ENCODE data around the gene RAB9B.

- no peak for TF ChIP-seq CTCF (conservative IDR thresholded peaks at IDR 0.05 in 1 of 2, IDR thresholded peaks at IDR 0.05 in 1 of 2; ENCODE audit: extremely low read depth in 1 of 2, insufficient read depth in 1 of 2, low read depth in 1 of 2, low read length in 2 of 2)
- no peak for TF ChIP-seq EZH2 (IDR thresholded peaks at IDR 0.05; ENCODE audit: borderline replicate concordance, low read length)
Observed at GRCh38 chrX:103823591-103823990, 8.5 kb downstream of the RAB9B start.

Measured in mammary epithelial cell (primary cell).